HCT116 (cell line): ENCODE measurements around the gene KRTAP5-5. TPM values are rescaled to one million over a fixed set of nuclear protein-coding genes. Genes with fewer than 3 reads are reported as not detected.

Source experiments
- ATAC-seq: fragments of 200-7000 bp; cut with Tn5 transposase; 2 replicates; pipeline ENCODE4 v1.9.1; 2020; ENCODE audit warnings: mild to moderate bottlenecking, moderate library complexity
- BruUV-seq: library from RNA; stranded (reverse); fragments of 400-500 nt; replicated peaks from 2 replicates; lab custom pipeline; 2021; lab: Mats Ljungman, UMichigan
- CTCF ChIA-PET: fragments of 300-600 bp; sonication (Branson Sonifier 250); formaldehyde crosslinking; loops from one replicate; lab custom pipeline; 2021; ENCODE audit warnings: antibody characterized with exemption; lab: Charles Lee
- POLR2A ChIA-PET: fragments of 300-600, 350-600 bp; sonication (Branson Sonifier 250); formaldehyde crosslinking; loops from one replicate; lab custom pipeline; 2021; ENCODE audit warnings: antibody characterized with exemption; lab: Charles Lee
- RAD21 ChIA-PET, 2 experiments: fragments of 300-600 bp; sonication (Branson Sonifier 250); formaldehyde crosslinking; loops; one replicate each; lab custom pipeline; 2023; ENCODE audit warnings: low total read pairs in 2 of 2; ENCODE audit not compliant: uncharacterized antibody in 2 of 2, unreplicated experiment in 2 of 2, low non-redundant PET in 1 of 2; lab: Charles Lee
- DNase-seq: peaks from one replicate; pipeline ENCODE4 v3.0.0-alpha.2; 2010; ENCODE audit warnings: low read depth, low spot score
- H2AFZ ChIP-seq: fragments of 200-600 bp; shearing (Covaris generic), sonication (generic); 2 replicates; pipeline ENCODE4 v1.6.1; 2017; ENCODE audit warnings: low read depth, mixed run types, mixed read lengths, antibody characterized with exemption, low read length; ENCODE audit not compliant: poor library complexity, severe bottlenecking
- H3K27ac ChIP-seq: 2 replicates; pipeline ENCODE4 v1.5.1; 2012; ENCODE audit warnings: low read depth, low read length
- H3K27me3 ChIP-seq: fragments of 200-600 bp; sonication (generic); 2 replicates; pipeline ENCODE4 v1.6.1; 2016; ENCODE audit warnings: mixed run types, low read length, mixed read lengths; ENCODE audit not compliant: insufficient read depth
- H3K36me3 ChIP-seq, 2 experiments: fragments of 200-500 bp in 1 of 2; fragments of 200-600 bp in 1 of 2; sonication (Bioruptor generic) in 1 of 2; sonication (generic) in 1 of 2; 2 replicates each; pipeline versions ENCODE4 v1.5.1 to v1.6.1; 2014 to 2016; ENCODE audit warnings: low read length in 2 of 2, inconsistent platforms in 1 of 2, mixed read lengths in 1 of 2, mixed run types in 1 of 2; ENCODE audit not compliant: insufficient read depth in 2 of 2, control insufficient read depth in 1 of 2
- H3K4me1 ChIP-seq, 2 experiments: fragments of 200-600 bp in 1 of 2; sonication (generic) in 1 of 2; 2 replicates each; pipeline versions ENCODE4 v1.5.1 to v1.6.1; 2012 to 2017; ENCODE audit warnings: low read length in 2 of 2, inconsistent platforms in 1 of 2, mild to moderate bottlenecking in 1 of 2, mixed read lengths in 1 of 2, mixed run types in 1 of 2, moderate library complexity in 1 of 2; ENCODE audit not compliant: insufficient read depth in 2 of 2, control insufficient read depth in 1 of 2
- H3K4me2 ChIP-seq: fragments of 200-600 bp; sonication (generic); 2 replicates; pipeline ENCODE4 v1.6.1; 2017; ENCODE audit warnings: mixed run types, low read length, mixed read lengths
- H3K4me3 ChIP-seq, 2 experiments: fragments of 200-600 bp in 1 of 2; sonication (generic) in 1 of 2; replicated peaks in 1 of 2; 2 replicates each; pipeline ENCODE4 v1.5.1; 2011 to 2016; ENCODE audit warnings: low read length in 2 of 2, control low read depth in 1 of 2, low read depth in 1 of 2, mild to moderate bottlenecking in 1 of 2, mixed read lengths in 1 of 2, mixed run types in 1 of 2
- H3K79me2 ChIP-seq: fragments of 200-600 bp; sonication (generic); 2 replicates; pipeline ENCODE4 v1.6.1; 2017; ENCODE audit warnings: mild to moderate bottlenecking, mixed run types, low read length, moderate library complexity, mixed read lengths; ENCODE audit not compliant: insufficient read depth
- H3K9ac ChIP-seq: fragments of 200-600 bp; sonication (generic); 2 replicates; pipeline ENCODE4 v1.6.1; 2016; ENCODE audit warnings: low read length, mixed read lengths
- H3K9me2 ChIP-seq: fragments of 200-600 bp; sonication (generic), shearing (Covaris generic); 2 replicates; pipeline ENCODE4 v1.6.1; 2017; ENCODE audit warnings: mixed run types, mild to moderate bottlenecking, moderate library complexity; ENCODE audit not compliant: insufficient read depth
- H3K9me3 ChIP-seq, 2 experiments: fragments of 200-500 bp in 1 of 2; fragments of 200-600 bp in 1 of 2; sonication (Bioruptor generic) in 1 of 2; sonication (generic) in 1 of 2; 2 replicates each; pipeline ENCODE4 v1.6.1; 2014 to 2017; ENCODE audit warnings: low read length in 2 of 2, mixed read lengths in 2 of 2, inconsistent platforms in 1 of 2, low read depth in 1 of 2, mild to moderate bottlenecking in 1 of 2, mixed run types in 1 of 2, moderate library complexity in 1 of 2; ENCODE audit not compliant: control insufficient read depth in 1 of 2, insufficient read depth in 1 of 2
- H4K20me1 ChIP-seq: fragments of 200-600 bp; sonication (generic), shearing (Covaris generic); 2 replicates; pipeline ENCODE4 v1.6.1; 2017; ENCODE audit warnings: mixed run types, mild to moderate bottlenecking, moderate library complexity; ENCODE audit not compliant: insufficient read depth
- CEBPB ChIP-seq: IDR thresholded peaks from 2 replicates; pipeline ENCODE4 v1.6.1; 2012; ENCODE audit warnings: low read depth
- CTCF ChIP-seq, 3 experiments: fragments of 200-600 bp in 1 of 3; sonication (generic) in 1 of 3; IDR thresholded peaks in 2 of 3; conservative IDR thresholded peaks in 1 of 3; 2 replicates each; pipeline ENCODE4 v1.5.1; 2012 to 2017; ENCODE audit warnings: low read depth in 2 of 3, low read length in 2 of 3, antibody characterized with exemption in 1 of 3, borderline replicate concordance in 1 of 3, control low read depth in 1 of 3, mild to moderate bottlenecking in 1 of 3, mixed read lengths in 1 of 3, mixed run types in 1 of 3, moderate library complexity in 1 of 3; ENCODE audit not compliant: insufficient read depth in 1 of 3
- ELF1 ChIP-seq: IDR thresholded peaks from 2 replicates; pipeline ENCODE4 v1.6.1; 2012; ENCODE audit warnings: low read depth, borderline replicate concordance
- FOSL1 ChIP-seq: IDR thresholded peaks from 2 replicates; pipeline ENCODE4 v1.6.1; 2012; ENCODE audit warnings: low read depth
- MAX ChIP-seq: IDR thresholded peaks from 2 replicates; pipeline ENCODE4 v1.6.1; 2012
- POLR2A ChIP-seq: IDR thresholded peaks from 2 replicates; pipeline ENCODE4 v1.7.0; 2011; ENCODE audit warnings: borderline replicate concordance; ENCODE audit not compliant: insufficient read depth, insufficient read length; ENCODE audit errors: extremely low read depth
- RAD21 ChIP-seq: IDR thresholded peaks from 2 replicates; pipeline ENCODE4 v1.6.1; 2012; ENCODE audit warnings: low read depth, mild to moderate bottlenecking
- SIN3A ChIP-seq: IDR thresholded peaks from 2 replicates; pipeline ENCODE4 v1.6.1; 2012; ENCODE audit warnings: low read depth
- SP1 ChIP-seq: IDR thresholded peaks from 2 replicates; pipeline ENCODE4 v1.6.1; 2012; ENCODE audit warnings: low read depth
- ZBTB33 ChIP-seq: IDR thresholded peaks from 2 replicates; pipeline ENCODE4 v1.6.1; 2011; ENCODE audit warnings: mild to moderate bottlenecking, low read length, moderate library complexity; ENCODE audit not compliant: insufficient replicate concordance; ENCODE audit errors: extremely low read depth
- ZFX ChIP-seq: fragments of 450-650 bp; IDR thresholded peaks from 2 replicates; pipeline ENCODE4 v1.6.1; 2017
- intact Hi-C: fragments of 100-400 bp; cut with micrococcal nuclease; formaldehyde crosslinking; loops from 2 replicates; pipeline ENCODE4 v1.10.0; 2022
- total RNA-seq: library from RNA; stranded (reverse); gene quantifications from one replicate; pipeline ENCODE4 v1.2.1, GENCODE V29; 2021; ENCODE audit not compliant: unreplicated experiment

KRTAP5-5 gene
- total RNA-seq, 1 experiment from 2014 or later, result not detected

DNA sequence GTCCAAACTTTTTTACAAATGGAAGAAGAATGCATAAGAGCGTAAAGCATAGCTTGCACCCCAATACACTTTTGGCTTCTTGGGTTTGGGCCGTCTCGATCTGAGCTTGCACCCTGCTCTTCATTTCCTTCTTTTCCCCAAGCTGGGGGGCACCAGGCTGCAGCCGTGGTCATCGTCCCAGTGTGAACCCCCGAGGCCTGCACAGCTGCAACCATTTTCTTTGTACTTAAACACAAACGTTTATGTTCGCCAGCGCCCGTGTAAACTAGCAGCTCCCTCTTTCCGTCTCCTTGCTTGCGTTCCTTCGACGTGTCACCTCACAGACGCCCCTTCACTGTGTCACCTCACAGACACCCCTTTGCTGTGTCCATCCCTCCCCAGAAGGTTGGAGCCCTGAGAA, 10.1 kb downstream of the KRTAP5-5 start:
- H3K36me3 ChIP-seq, result no peaks in the 10 kb centered on the region
- H3K4me1 ChIP-seq, result peaks cover 0 to 9% of the 10 kb centered on the region in 2 experiments; a peak in 1 of 4 replicates
- ChIA-PET RAD21 (no interaction called here), CTCF (interaction anchor here (0.8 to 4.8 kb wide), 7 partner anchors 8 to 512 kb away, joined by 3 to 31 read pairs (median 5); no protein-coding TSS in a partner anchor), POLR2A (no interaction called here)
- no peaks in the 10 kb centered on the region for H4K20me1 ChIP-seq
- intact Hi-C loops, result loop anchor here (2.0 kb wide), 1 partner anchor 17 kb away; the partner anchor contains the start of gene KRTAP5-4
- DNase-seq (no peak), ATAC-seq (no peak; the same call in 1 of the 2 replicates)
- H3K27me3 ChIP-seq, result no peaks in the 10 kb centered on the region
- H2AFZ ChIP-seq, result no peak overlapping the region
- H3K9me2 ChIP-seq, result no peaks in the 10 kb centered on the region
- H3K4me3 ChIP-seq, result no peak overlapping the region
- TF ChIP-seq CEBPB, result no peak
- TF ChIP-seq MAX, result no peak
- no peak for TF ChIP-seq SP1
- TF ChIP-seq SIN3A, result no peak
- no peak for TF ChIP-seq FOSL1
- no peaks in the 10 kb centered on the region for H3K79me2 ChIP-seq
- no peak overlapping the region for H3K4me2 ChIP-seq
- no peaks in the 10 kb centered on the region for H3K9me3 ChIP-seq
- H3K9ac ChIP-seq, result no peak overlapping the region
- H3K27ac ChIP-seq, result no peak overlapping the region
- no TSS peak for BruUV-seq

- no peaks in the 10 kb centered on the region for H3K27me3 ChIP-seq
- ChIA-PET RAD21 (interaction anchor here in 1 of 2 experiments (0.7 kb wide), 1 partner anchor 512 kb away, joined by 3 read pairs; no protein-coding TSS in a partner anchor), POLR2A (interaction anchor here (1.2 kb wide), 1 partner anchor 94 kb away, joined by 3 read pairs; no protein-coding TSS in a partner anchor), CTCF (interaction anchor here (1.0 to 4.8 kb wide), 6 partner anchors 9 to 511 kb away, joined by 3 to 31 read pairs (median 5); no protein-coding TSS in a partner anchor)
- H4K20me1 ChIP-seq, result no peaks in the 10 kb centered on the region
- H3K79me2 ChIP-seq, result no peaks in the 10 kb centered on the region
- no peak overlapping the region for H2AFZ ChIP-seq
- no peak overlapping the region for H3K27ac ChIP-seq
- no peaks in the 10 kb centered on the region for H3K36me3 ChIP-seq
- peak; percentile 94 for ATAC-seq
- BruUV-seq, result no TSS peak
- no peak for DNase-seq
- H3K9me3 ChIP-seq, result no peaks in the 10 kb centered on the region
- no peak overlapping the region for H3K4me2 ChIP-seq
- intact Hi-C loops, result loop anchor here (2.0 kb wide), 1 partner anchor 18 kb away; the partner anchor contains the start of gene KRTAP5-4
- no peaks in the 10 kb centered on the region for H3K9me2 ChIP-seq
- H3K4me1 ChIP-seq, result peaks cover 0 to 9% of the 10 kb centered on the region in 2 experiments; a peak in 1 of 4 replicates
- H3K4me3 ChIP-seq, result no peak overlapping the region
- H3K9ac ChIP-seq, result no peak overlapping the region
- TF ChIP-seq RAD21 (peak; percentile 46), SP1 (no peak), ZBTB33 (no peak), SIN3A (no peak), CTCF (IDR thresholded peaks at IDR 0.05 in 2 of 3, conservative IDR thresholded peaks at IDR 0.05 in 1 of 3; ENCODE audit: borderline replicate concordance in 1 of 3, insufficient read depth in 1 of 3, low read depth in 2 of 3, low read length in 2 of 3) (peak; percentile 63 to 94 (median 90)), POLR2A (no peak), ELF1 (no peak), ZFX (no peak)
Observed at GRCh38 chr11:1640076-1640946, 10.7 kb downstream of the KRTAP5-5 start.
